CD4-positive, alpha-beta T cell (primary cell): ENCODE measurements around the gene ZNF891. TPM values are rescaled to one million over a fixed set of nuclear protein-coding genes. Genes with fewer than 3 reads are reported as not detected.
A peak's percentile ranks its signal among the peaks of the same experiment; 100 is the strongest.

Experiments used
- ATAC-seq: fragments of 200-7000 bp; cut with Tn5 transposase; one replicate; pipeline ENCODE4 v1.10.0; 2022; ENCODE audit warnings: mild to moderate bottlenecking; ENCODE audit not compliant: poor library complexity
- CTCF ChIA-PET: fragments of 350-600 bp; sonication (Branson Sonifier 250); formaldehyde crosslinking; loops from one replicate; lab custom pipeline; 2021; ENCODE audit warnings: antibody characterized with exemption, inconsistent platforms; lab: Charles Lee
- POLR2A ChIA-PET: fragments of 350-600 bp; sonication (Branson Sonifier 250); formaldehyde crosslinking; loops from one replicate; lab custom pipeline; 2021; ENCODE audit warnings: antibody characterized with exemption, inconsistent platforms; lab: Charles Lee
- DNase-seq, 14 experiments: peaks; one replicate each; pipeline ENCODE4 v3.0.0-alpha.2; 2013 to 2020; ENCODE audit warnings: mixed read lengths in 2 of 14
- H3K27ac ChIP-seq, 2 donors: one replicate each; pipeline versions ENCODE4 v1.5.1 to v1.7.0; 2013; ENCODE audit warnings: low read length in 2 of 2, low read depth in 1 of 2, mild to moderate bottlenecking in 1 of 2
- H3K27me3 ChIP-seq, 2 experiments: 1 replicate in 1 of 2; 2 replicates in 1 of 2; pipeline versions ENCODE4 v1.6.1 to v1.7.0; 2013; ENCODE audit warnings: low read length in 2 of 2, control low read depth in 1 of 2, mild to moderate bottlenecking in 1 of 2, moderate library complexity in 1 of 2; ENCODE audit not compliant: insufficient read depth in 2 of 2, control insufficient read depth in 1 of 2
- H3K36me3 ChIP-seq: one replicate; pipeline ENCODE4 v1.6.1; 2013; ENCODE audit warnings: low read length, control low read depth; ENCODE audit not compliant: insufficient read depth
- H3K4me1 ChIP-seq: one replicate; pipeline ENCODE4 v1.6.1; 2013; ENCODE audit warnings: low read length, control low read depth; ENCODE audit not compliant: insufficient read depth
- H3K4me3 ChIP-seq: one replicate; pipeline ENCODE4 v1.5.1; 2013; ENCODE audit warnings: mild to moderate bottlenecking, low read length, moderate library complexity
- H3K9me3 ChIP-seq, 2 experiments: 1 replicate in 1 of 2; 2 replicates in 1 of 2; pipeline versions ENCODE4 v1.6.1 to v1.7.0; 2013; ENCODE audit warnings: low read length in 2 of 2, mild to moderate bottlenecking in 2 of 2, control low read depth in 1 of 2, moderate library complexity in 1 of 2; ENCODE audit not compliant: control insufficient read depth in 1 of 2, insufficient read depth in 1 of 2
- H3K27ac Mint-ChIP-seq: one replicate; pipeline ENCODE4 v1.8.0; 2020; ENCODE audit warnings: mixed read lengths
- H3K27me3 Mint-ChIP-seq: one replicate; pipeline ENCODE4 v1.8.0; 2021; ENCODE audit warnings: mixed read lengths
- H3K36me3 Mint-ChIP-seq: one replicate; pipeline ENCODE4 v1.8.0; 2021; ENCODE audit warnings: low read depth, mixed read lengths
- H3K4me1 Mint-ChIP-seq: one replicate; pipeline ENCODE4 v1.8.0; 2021; ENCODE audit warnings: low read depth, mixed read lengths
- H3K4me3 Mint-ChIP-seq: one replicate; pipeline ENCODE4 v1.8.0; 2020; ENCODE audit warnings: mild to moderate bottlenecking, mixed read lengths
- H3K9me3 Mint-ChIP-seq: one replicate; pipeline ENCODE4 v1.8.0; 2020; ENCODE audit warnings: mixed read lengths
- CTCF ChIP-seq: fragments of 200-600 bp; IDR thresholded peaks from one replicate; pipeline ENCODE4 v1.8.0; 2022; ENCODE audit warnings: antibody characterized with exemption, mild to moderate bottlenecking
- intact Hi-C, 2 experiments: fragments of 100-400 bp; cut with DNase I in 1 of 2; cut with micrococcal nuclease in 1 of 2; formaldehyde crosslinking; loops; one replicate each; pipeline versions ENCODE4 v1.15.1 to v1.9.0; 2023 to 2025; cut with DNase I, micrococcal nuclease
- total RNA-seq, 174 experiments: library from RNA in 2 of 174; stranded (reverse) in 2 of 174; gene quantifications; one replicate each; pipeline ENCODE4 v1.2.3 and lab custom pipeline; 2021 to 2026

Gene ZNF891
- total RNA-seq, 2 experiments from 2014 or later: 4.5 TPM

- ATAC-seq: no peak
- H3K27me3 ChIP-seq: no peaks in the 10 kb centered on the region
- H3K4me3 ChIP-seq: no peak overlapping the region
- H3K36me3 Mint-ChIP-seq: peaks cover 100% of the 10 kb centered on the region
- ChIA-PET CTCF (no interaction called here), POLR2A (interaction anchor here (1.4 kb wide), 1 partner anchor 55 kb away, joined by 4 read pairs; the partner anchor contains the start of gene ZNF140)
- intact Hi-C loops: no loop called here
- no peak overlapping the region for H3K27ac ChIP-seq
- DNase-seq: no peak
- no peaks in the 10 kb centered on the region for H3K27me3 Mint-ChIP-seq
- no peak overlapping the region for H3K27ac Mint-ChIP-seq
- H3K4me1 Mint-ChIP-seq: peaks cover 16% of the 10 kb centered on the region
- H3K36me3 ChIP-seq: peaks cover 52% of the 10 kb centered on the region
- peaks cover 3% of the 10 kb centered on the region for H3K4me1 ChIP-seq
- peak overlapping the region; percentile 8 for H3K4me3 Mint-ChIP-seq
- H3K9me3 ChIP-seq: peaks cover 20 to 91% of the 10 kb centered on the region in 2 experiments
- no peak for TF ChIP-seq CTCF
- peaks cover 42% of the 10 kb centered on the region for H3K9me3 Mint-ChIP-seq
These were observed 5.7 kb upstream of the ZNF891 start for GRCh38 chr12:133135747-133136146.

- Mint-ChIP-seq H3K9me3 (peaks cover 23% of the 10 kb centered on the region), H3K27ac (peak overlapping the region; percentile 99), H3K4me1 (peaks cover 30% of the 10 kb centered on the region), H3K4me3 (peak overlapping the region; percentile 94), H3K27me3 (no peaks in the 10 kb centered on the region), H3K36me3 (peaks cover 98% of the 10 kb centered on the region)
- DNase-seq: peak in 9 of 14 experiments; percentile 12 to 69 (median 41)
- peaks cover 28% of the 10 kb centered on the region for H3K36me3 ChIP-seq
- intact Hi-C loops: loop anchor here (1.0 to 5.0 kb wide), 4 partner anchors 50 to 143 kb away; partner anchors contain the start of genes ZNF140 (in 2 of the 2), ZNF268 (in 2 of the 2), ZNF84 (in 2 of the 2) and ZNF26 (in 1 of the 2)
- H3K27ac ChIP-seq: peak overlapping the region; percentile 97 to 99
- peaks cover 46 to 73% of the 10 kb centered on the region in 2 experiments for H3K9me3 ChIP-seq
- peak overlapping the region; percentile 78 for H3K4me3 ChIP-seq
- POLR2A ChIA-PET: interaction anchor here (0.7 to 2.8 kb wide), 10 partner anchors 19 to 369 kb away, joined by 3 to 27 read pairs (median 8); partner anchors contain the start of genes ZNF140, ZNF26, ZNF268 and ZNF84
- no peaks in the 10 kb centered on the region for H3K27me3 ChIP-seq
- peaks cover 16% of the 10 kb centered on the region for H3K4me1 ChIP-seq
- CTCF ChIA-PET: interaction anchor here (0.7 to 2.4 kb wide), 3 partner anchors 50 to 54 kb away, joined by 3 to 9 read pairs (median 4); partner anchors contain the start of gene ZNF268
- TF ChIP-seq CTCF: no peak
- ATAC-seq: peak; percentile 32
These were observed 694 bp upstream of the ZNF891 start for GRCh38 chr12:133130808-133131128.

GRCh38 chr12:133129368-133130037 lies 571 bp downstream of the ZNF891 start:
- peaks cover 98% of the 10 kb centered on the region for H3K36me3 Mint-ChIP-seq
- ATAC-seq: peak; percentile 6
- H3K4me1 Mint-ChIP-seq: peaks cover 26% of the 10 kb centered on the region
- H3K27me3 ChIP-seq: no peaks in the 10 kb centered on the region
- peaks cover 16% of the 10 kb centered on the region for H3K4me1 ChIP-seq
- intact Hi-C loops: loop anchor here (1.0 to 5.0 kb wide), 4 partner anchors 49 to 142 kb away; partner anchors contain the start of genes ZNF140 (in 2 of the 2), ZNF268 (in 2 of the 2), ZNF84 (in 2 of the 2) and ZNF26 (in 1 of the 2)
- peaks cover 17% of the 10 kb centered on the region for H3K9me3 Mint-ChIP-seq
- peak overlapping the region; percentile 97 to 99 for H3K27ac ChIP-seq
- peaks cover 54 to 73% of the 10 kb centered on the region in 2 experiments for H3K9me3 ChIP-seq
- H3K27me3 Mint-ChIP-seq: no peaks in the 10 kb centered on the region
- peaks cover 23% of the 10 kb centered on the region for H3K36me3 ChIP-seq
- TF ChIP-seq CTCF: no peak
- ChIA-PET CTCF (interaction anchor here (0.7 to 2.4 kb wide), 2 partner anchors 52 to 115 kb away, joined by 5 to 9 read pairs; partner anchors contain the start of gene ZNF268), POLR2A (interaction anchor here (0.6 to 2.8 kb wide), 8 partner anchors 12 to 244 kb away, joined by 3 to 27 read pairs (median 10); partner anchors contain the start of genes ZNF140, ZNF26, ZNF268 and ZNF84)
- H3K4me3 ChIP-seq: peak overlapping the region; percentile 78
- peak overlapping the region; percentile 94 for H3K4me3 Mint-ChIP-seq
- DNase-seq: peak in 2 of 14 experiments; percentile 7 to 31
- H3K27ac Mint-ChIP-seq: peak overlapping the region; percentile 99
